ENCODE results near the gene MCRS1.
"Not testable (repeated sequence)": the region's sequence is repeated elsewhere in the genome, so short reads cannot be mapped to it uniquely, and the experiment has no call there.

The MCRS1 gene

DNA sequence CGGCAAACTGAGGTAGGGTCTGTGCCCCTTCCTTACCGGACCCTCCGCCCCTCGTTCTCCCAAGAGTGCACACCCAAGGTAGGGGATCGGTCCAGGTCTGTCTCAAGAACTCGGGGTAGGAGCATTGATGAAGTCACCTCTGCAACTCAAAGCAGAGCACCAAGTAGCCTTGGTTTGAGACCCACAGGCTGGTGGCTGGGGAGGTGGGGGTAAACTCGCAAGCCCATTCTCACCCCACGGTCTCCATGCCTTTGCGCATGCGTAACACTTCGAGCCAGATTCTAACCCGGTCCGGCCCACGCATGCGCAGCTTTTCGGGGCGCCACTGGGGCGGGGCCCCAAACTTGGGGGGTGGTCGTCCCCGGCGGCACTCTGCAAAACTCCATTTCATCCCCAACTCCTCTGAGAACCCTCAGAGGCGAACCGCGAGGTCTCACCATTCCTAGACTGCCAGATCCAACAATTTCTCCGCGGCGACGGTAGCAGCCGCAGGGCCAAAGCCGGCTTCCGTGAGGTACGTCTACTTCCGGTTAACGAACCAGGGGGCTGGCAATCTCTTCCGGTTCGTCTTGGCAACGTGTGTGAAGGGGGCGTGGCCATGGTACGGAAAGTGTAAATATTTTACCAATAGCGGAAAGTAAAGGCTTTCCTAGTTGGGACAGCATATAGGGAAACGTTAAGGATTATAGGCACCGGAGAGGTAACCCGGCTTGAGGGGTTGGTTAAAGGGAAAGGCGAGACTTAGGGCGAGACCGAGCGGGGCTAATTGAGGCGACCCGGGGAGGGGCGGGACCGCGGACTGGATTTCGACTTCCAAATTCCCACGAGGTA lies at the start of gene MCRS1:
Gene MCRS1 (minus strand): TSS at position 532 of the 831 bp plus-strand sequence. CDS start 1,411 bp downstream, outside the sequence.
- DNase-seq: peak; percentile 92

- DNase-seq: no peak
These were observed 48.7 kb upstream of the MCRS1 start for GRCh38 chr12:49616533-49617219.

DNA sequence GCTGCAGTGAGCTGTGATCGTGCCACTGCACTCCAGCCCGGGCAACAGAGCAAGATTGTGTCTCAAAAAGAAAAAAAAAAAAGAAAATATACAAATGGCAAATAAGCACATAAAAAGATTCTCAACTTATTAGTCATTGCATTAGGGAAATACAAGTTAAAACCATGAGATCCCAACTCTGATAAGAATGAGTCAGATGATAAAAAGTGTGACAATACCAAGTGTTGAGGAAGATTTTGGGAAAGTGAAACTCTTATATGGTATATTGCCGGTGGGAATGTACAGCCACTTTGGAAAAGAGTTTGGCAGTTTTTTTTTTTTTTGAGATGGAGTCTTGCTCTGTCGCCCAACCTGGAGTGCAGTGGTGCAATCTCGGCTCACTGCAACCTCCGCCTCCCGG lies 47.8 kb upstream of the MCRS1 start:
- DNase-seq: no peak

DNA sequence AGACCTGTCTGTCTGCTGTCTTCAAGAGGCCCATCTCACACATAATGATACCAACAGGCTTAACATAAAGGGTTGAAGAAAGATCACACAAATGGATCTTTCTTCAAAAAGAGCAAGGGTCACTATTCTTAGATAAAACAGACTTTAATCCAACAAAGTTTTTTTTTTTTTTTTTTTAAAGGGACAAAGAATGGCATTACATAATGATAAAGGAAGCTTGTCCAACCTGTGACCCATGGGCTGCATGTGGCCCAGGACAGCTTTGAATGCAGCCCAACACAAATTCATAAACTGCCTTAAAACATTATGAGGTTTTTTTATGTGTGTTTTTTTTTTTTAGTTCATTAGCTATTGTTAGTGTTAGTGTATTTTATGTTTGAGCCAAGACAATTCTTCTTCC lies 44.3 kb upstream of the MCRS1 start:
- DNase-seq: no peak

DNA sequence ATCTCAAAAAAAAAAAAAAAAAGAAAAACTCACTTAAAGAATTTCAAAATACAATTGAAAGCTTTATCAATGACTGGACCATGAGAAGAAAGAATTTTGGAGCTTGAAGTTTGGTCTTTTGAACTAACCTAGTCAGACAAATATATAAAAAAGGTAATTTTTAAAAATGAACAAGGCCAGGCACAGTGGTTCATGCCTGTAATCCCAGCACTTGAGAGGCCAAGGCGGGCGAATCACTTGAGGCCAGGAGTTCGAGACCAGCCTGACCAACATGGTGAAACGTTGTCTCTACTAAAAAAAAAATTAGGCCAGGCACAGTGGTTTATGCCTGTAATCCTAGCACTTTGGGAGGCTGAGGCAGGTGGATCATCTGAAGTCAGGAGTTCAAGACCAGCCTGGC lies 42.8 kb upstream of the MCRS1 start:
- DNase-seq: not testable (repeated sequence)

- no peak for DNase-seq
These were observed 41.9 kb upstream of the MCRS1 start for GRCh38 chr12:49609875-49610154.

DNA sequence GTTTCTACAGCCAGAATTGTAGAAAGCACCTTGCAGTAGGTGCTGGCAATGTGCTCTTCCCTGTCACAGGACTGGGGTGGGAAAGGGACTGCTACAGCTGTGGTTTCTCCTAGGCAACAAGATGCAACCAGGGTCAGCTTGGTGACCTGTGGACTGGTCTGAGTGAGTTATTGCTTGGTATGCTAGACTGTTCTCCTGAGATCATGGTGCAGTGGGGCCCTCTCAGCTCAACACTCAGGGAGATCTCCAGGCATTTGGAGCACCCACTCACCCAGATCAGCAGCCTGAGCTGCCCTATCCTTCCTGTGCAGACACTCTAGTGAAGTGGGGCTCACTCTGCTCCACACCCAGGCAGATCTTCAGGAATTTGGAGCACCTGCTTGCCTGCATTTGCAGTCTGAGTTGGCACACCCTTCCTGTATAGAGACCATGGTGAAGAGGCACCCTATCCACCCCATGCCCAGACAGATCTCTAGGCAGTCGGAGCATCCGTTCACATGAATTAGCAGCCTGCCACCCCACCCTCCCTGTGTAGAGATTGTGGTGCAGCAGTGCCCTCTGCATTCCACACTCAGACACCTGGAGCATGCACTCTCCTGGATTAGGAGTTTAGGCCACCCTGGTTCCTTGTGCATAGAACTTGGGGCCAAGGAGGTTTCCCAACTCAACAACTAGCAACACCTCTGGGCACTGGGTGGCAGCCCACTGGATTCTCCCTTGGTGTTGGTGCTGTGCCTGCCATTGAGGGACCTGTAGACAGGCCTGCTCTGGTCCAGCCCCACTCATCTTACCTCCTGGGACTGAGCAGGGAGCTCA lies 41.3 kb upstream of the MCRS1 start:
- no peak for DNase-seq

DNA sequence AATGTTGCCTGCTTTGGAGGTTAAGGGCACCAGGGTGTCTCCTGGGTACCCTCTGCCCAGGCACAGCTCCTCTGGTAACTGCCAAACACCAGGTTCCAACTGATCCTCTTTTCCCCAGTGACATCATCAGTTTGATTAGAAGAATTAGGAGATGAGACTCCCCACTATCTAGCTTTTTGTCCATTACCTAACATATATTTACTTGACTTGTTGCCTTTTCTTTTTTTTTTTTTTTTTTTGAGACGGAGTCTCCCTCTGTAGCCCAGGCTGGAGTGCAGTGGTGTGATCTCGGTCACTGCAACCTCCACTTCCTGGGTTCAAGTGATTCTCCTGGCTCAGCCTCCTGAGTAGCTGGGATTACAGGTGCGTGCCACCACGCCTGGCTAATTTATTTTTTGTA lies 37.6 kb upstream of the MCRS1 start, which contains the start of gene FAM186B:
Gene FAM186B (minus strand): TSS at position 101 of the 400 bp plus-strand sequence. CDS start 162 bp downstream, outside the sequence.
- not testable (repeated sequence) for DNase-seq

GRCh38 chr12:49604856-49605255 lies 36.9 kb upstream of the MCRS1 start:
- no peak for DNase-seq

- no peak for DNase-seq
These were observed 35.8 kb upstream of the MCRS1 start for GRCh38 chr12:49603721-49604120.

DNA sequence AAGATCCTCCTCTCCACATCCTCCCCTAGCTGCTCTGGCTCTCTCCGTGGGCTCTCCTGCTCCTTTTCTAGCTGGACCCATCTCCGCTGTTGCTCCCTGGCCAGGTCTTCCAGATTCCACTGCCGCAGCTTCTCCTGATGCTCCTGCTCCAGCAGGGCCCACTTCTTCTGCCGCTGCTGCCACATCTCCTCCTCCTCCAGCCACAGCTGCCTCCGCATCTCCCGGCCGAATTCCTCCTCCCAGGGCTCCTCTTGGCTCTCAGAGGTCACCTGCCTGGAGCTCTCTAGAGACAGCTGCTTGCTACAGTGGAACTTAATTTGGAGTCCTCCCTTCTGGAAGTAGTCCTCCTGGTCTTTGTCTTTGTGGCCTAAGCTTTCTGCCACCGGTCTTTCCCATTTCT lies 32.0 kb upstream of the MCRS1 start:
- no peak for DNase-seq

DNA sequence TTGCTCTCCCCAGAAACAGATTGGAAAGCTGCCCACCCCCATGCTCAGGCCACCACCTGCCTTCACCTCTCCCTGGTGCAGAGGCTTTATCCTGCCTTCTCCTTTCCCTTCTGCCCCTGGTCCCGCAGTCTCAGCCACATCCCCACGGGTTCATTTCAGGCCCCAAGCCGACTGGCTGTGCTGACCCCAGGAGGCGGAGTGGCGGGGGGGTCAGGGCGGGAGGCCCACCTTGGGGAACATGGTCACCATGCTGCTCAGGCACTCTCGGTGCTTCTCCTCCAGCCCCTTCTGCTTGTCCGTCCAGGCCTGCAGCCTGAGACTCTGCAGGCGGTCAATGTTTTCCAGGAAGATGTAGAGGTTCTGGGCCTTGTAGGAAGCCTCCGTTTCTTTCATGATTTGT lies 30.6 kb upstream of the MCRS1 start:
- DNase-seq: no peak

DNA sequence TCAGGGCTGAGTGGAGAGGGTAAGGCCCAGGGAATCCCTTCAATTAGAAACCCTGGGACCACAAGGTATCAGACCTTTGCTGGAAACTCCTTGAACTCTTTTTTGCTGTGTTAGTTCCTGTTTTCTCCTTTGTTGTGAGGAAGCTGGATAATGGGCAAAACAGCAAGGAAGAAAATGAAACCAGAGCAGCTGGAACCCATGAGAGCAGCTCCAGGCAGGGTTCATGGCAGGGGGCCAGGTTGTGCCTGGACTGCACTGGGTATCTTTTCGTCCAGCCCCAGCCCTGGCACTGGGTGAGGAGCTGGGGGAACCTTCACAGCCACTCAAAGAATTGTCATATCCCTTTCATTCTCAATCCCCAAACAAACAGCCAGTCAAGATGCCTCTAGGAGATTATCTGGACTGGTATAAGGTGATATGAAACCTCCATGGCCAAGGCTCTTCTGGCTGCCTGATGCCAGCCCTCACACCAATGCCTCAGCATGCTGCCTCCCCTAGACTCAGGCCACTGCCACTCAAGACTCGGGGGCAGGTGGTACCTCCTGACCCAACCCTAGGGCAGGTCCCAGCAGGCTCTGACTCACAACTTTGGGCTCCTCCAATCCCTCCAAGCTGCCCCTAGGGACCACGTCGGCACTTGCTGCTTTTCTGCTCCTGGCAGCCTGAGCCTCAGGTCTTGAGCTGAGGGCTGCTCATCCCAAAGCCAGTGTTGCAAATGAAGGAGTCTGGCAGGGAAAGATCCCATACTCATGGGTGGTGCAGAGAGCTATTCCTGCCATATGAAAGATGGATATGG lies 21.0 kb upstream of the MCRS1 start:
- DNase-seq: no peak

- DNase-seq: no peak
These were observed 20.3 kb upstream of the MCRS1 start for GRCh38 chr12:49588281-49588680.

GRCh38 chr12:49587174-49587908 lies 19.4 kb upstream of the MCRS1 start:
- no peak for DNase-seq

DNA sequence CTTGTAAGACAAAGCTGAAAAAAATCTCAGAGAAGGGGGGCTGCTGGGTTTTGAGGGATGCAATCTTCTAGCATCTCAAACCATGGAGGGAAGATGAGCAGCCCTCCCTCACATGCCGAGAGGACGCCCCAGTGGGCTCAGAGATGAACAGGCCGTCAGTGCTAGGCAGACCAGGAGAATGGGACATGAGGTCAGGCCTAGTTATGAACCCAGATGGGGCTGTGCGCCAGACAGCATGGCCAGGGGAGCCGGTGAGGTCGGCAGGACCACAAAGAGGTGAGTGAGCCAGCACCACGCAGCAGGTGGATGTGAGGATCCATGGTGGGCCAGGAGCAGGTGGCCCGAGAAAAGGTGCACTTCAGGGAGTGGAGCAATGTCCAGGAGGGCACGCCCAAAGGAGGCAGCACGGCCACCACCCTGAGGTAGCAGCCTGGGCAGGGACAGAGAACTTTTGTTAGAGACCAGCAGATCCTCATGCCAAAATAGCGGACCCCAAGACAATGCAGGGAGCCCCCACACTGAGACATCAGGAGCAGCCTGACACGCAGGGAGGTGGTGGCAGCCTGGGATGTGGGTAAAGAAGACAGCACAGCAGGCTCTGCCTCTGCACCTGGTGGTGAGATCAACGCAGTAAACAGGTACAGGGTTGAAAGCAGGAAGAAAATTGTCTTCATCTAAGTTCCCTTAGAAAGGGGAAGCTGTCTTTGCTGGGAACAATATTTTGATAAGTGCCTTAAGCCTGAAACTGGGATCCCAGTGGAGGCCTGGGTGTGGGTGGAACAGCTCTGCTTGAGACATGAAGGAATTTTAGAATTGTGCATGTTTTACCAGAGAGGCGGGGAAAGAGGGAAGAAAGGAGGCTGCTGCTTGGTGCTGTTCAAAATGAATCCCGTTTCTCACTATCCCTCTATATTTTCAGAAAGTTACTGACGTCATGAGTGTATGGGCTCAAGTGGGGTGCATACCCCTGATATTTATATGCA lies 17.8 kb upstream of the MCRS1 start:
- DNase-seq: no peak

DNA sequence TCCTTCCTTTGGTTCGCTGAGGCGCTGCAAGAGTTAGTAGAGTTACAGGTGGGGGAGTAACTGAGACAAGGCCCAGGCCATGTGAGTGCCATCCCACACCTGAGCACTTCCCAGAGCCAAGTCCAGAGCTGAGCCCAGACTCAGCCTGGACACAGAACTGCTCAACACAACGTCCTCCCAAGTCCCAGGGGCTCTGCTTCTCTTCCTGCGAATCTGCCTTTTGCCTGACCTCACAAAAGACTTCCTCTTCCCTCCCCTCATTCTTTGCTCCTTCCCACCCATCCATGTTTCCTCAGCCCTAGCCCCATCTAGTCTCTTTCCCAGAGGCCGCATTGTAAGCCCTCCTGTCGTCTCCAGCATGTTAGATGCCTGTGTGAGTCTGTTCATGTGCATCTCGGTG lies 16.6 kb upstream of the MCRS1 start:
- DNase-seq: no peak

DNA sequence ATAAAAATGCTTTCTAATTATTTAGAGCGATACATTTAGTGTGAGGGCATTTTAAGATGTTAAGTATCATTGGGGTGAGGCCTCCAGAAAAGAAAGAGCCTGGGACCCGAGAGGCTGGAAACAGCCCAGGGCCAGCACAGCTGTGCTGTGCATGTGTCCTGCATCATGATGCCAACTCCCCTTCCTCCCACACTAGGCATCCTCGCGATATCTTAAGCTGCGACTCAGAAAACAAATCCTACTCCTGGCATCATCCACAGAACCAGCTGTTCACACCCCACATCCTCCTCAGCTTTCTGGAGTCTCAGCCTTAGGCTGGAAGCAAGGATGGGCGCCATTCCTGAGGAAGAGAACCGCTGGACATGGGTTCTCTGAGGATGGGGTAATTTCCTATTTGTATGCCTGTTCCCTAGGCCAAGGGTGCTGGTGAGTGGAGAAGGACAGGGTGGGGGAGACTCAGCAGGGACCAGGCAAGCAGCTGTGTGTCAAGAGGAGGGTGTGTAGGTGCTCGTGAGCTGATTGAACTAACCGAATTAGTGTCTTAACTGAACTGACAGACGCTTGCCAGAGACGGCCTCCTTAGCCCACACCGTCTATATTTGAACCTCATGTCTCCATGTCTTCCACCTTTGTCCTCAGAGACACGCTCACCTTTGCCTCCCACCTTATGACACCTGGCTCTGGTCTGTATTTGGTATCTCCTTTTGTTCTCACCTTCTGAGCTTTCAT lies 15.6 kb upstream of the MCRS1 start:
- no peak for DNase-seq

DNA sequence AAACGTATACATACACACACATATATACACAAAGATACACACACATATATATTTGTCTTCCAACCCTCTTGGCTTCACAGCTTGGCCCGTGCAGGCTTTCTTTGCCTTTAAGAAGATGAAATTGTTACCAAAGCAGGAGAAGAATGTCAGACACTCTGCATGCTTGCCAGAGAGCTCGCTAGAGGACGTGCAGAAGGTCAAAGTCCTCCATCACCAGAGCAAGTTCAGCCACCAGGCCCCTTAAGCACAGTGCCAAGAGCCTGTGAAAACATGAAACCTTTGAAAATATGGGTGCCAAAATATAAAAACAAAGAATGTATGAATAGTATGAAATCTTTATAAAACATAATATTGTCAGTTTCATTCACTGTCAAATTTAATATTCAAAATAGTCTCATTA lies 14.9 kb upstream of the MCRS1 start:
- DNase-seq: no peak

DNA sequence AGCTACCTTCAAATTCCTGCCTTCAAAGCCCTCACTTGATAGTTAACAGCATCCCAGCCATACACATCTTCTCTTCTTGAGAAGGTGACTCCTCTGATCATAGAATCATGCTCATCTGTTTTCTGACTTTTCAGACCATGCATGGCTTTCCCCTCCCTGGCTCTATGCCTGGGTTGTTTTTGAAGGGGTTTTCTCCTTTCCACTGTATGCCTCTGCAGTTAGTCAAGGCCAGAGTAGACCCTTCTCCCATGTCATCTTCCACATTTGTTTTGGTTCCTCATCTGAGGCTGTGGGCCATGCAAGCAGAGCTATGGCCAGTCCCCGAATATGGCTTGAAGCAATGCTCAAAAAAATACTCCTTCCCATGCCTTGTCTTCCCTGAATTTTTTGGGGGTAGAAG lies 14.3 kb upstream of the MCRS1 start:
- DNase-seq: no peak
